Activated CD8-positive, alpha-beta memory T cell treated with anti-CD3 and anti-CD28 coated beads, Interleukin-2, amount 50 U/mL, for 24 hours (primary cell): ENCODE results near the gene MVB12A.

Experiments used
- DNase-seq: peaks from one replicate; pipeline ENCODE4 v3.0.0-alpha.2; 2020; ENCODE audit errors: extremely low read depth

MVB12A gene

DNA sequence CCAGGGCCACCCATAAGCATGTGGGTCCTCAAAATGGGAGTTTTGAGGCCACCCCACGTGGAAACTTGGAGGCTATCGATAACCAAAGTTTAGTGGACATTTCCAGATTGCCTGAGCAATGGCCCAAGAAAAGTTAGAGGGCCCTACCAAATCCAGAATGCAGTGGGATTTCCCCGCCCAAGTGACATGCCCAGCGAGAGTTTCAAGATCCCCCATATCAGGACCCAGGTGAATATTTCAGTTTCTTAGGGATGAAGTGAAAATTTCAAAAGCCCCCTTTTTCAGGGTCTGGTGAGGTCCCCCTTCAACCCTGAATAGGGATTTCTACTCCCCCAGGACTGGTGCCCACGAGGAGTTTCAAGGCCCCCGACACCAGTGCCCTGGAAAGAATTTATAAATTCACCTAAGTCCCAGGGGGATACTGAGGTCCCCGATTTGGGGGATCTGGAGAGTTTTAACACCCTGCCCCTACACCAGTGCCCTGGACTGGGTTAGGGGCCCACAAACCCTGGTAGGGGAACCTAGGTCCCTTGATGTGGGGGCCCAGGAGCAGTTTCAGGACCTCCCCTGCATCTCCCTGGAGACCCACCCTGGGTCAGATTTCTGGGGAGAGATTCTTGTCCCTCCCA, 15.1 kb upstream of the MVB12A start:
- DNase-seq: no peak

DNA sequence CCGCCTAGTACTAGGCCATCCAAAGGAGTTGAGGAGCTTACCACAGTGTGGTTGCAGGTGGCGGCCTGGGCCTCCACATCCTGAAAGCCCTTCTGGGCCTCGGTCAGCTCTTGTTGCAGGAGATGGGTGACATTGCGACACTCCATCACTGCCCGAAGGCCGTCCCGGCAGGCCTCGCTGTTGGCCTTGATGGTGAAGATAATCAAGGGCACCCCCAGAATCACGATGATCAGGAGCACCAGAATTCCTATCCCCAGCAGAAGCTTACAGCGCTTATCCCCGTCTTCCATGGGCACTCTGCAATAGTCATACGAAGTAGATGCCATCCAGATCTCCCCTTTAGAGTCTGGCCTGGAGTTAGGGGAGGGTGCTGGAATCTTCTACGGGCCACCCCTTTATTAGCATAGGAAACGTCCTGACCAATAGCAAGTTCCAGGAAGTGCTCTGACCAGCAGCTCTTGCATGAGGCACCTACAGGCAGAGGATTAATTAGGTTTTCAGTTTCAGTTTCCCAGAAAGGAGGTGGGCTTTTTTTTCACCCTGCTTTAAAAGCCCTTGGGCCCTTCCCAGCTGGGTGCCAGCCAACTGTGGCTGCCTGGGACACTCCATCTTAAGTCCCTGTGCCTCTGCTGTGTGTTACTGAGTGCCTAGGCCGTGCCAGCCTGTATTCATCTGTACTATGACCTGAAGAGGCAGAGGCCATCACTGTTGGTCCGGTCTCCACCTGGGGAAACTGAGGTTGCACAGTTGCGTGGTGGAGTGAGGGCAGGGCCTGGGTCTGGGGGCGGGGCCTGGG, 14.4 kb upstream of the MVB12A start, which contains the start of gene BST2:
BST2 (minus strand) TSS at position 381 of the 796 bp plus-strand sequence; CDS start at position 326, 55 bp downstream.
- no peak for DNase-seq

DNA sequence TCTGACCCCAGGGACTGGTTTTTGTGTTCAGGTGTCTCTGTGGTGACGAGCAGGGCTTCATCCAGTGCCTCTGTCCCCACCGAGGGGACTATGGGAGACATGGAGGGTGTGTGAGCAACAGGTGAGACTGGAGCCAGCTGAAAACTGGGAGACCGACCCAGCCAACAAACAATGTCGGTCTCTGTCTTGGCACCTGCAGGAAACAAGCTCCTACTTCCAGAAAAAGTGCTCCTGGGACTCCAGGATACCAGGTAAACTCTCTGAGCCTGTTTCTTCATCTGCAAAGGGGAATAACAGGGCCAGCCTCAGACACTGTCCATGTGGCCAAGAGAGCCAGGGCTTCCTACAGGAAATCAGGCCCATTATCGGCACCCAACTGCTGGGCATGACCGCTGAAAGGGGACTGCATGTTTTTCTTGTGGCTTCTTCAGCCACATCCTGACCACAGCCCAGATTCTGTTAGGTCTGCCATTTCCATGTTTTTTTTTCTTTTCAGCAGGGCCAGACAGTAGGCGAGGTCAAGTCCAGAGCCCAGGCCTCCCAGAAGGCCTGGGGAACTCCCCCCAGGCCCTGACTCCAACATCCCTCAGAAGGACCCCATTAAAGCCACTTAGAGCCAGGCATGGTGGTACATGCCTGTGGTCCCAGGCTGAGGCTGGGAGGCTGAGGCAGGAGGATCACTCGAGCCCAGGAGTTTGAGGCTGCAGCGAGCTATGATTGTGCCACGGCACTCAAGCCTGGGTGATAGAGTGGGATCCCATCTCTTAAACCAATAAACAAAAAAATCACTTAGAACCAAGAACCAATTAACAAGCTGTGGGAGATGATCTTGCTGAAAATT, 13.6 kb upstream of the MVB12A start:
- DNase-seq: no peak

DNA sequence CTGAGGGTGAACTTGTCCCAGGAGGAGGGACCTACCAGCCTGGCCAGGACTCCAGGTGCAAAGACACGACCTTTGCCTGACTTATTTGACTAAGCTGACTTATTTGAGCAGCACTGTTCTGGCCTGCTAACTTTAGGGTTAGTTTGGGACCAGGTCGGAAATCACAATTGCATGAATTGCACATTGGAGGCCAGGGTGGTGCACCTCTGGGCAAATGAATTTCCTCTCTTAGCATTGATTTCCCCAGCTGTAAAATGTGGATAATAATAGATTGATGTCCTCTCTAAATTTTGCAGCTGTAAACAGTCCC, 13.0 kb upstream of the MVB12A start:
- no peak for DNase-seq

DNA sequence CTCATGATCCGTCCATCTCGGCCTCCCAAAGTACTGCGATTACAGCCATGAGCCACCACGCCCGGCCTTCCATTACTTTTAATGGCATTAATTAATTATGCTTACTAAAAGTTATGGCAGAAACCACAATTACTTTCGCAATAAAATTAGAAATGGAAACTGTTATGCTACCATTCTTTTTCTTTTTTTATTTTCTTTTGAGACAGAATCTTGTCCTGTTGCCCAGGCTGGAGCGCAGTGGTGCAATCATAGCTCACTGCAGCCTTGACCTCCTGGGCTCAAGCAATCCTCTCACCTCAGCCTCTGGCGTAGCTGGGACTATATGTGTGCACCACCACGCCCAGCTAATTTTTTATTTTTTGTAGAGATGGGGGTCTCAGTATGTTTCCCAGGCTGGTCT, 9.9 kb upstream of the MVB12A start:
- DNase-seq: no peak

DNA sequence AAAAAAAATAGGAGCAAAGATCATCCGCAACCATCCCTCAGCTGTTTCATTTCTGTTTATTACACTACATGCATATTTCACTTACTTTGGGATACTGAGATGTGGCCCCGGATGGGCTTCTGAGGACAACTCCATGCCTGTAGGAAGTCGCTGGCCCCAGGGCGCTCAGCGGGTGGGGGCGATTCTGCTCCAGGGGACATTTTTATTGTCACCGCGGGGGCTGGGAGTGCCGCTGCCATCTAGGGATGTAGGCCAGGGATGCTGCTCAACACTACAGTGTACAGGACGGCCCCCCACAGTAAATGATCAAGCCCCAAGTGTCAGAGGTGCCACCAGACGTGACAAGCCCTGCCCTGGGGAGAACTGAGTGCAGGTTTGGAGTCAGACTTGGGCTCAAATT, 8.0 kb upstream of the MVB12A start:
- no peak for DNase-seq

GRCh38 chr19:17414097-17414496, 5.8 kb upstream of the MVB12A start:
- DNase-seq: no peak

DNA sequence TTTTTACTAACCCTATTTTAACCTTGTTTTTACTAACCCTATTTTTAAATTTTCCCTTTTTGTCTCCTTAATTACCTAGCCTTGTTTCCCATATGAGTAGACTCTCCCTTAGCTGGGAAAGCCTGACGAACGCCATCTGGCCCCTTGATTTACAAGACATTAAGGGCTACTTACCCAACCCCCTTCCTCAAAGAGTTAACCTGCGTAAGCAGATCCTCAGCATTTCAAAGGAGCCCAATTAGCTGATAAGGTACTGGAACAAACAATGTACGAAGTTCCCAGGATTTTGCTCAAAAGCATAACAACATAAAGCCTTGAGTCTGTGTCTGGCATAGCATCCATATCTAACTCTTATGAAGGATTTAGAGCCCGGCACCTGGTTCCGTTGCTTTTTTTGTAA, 4.7 kb upstream of the MVB12A start:
- no peak for DNase-seq

DNA sequence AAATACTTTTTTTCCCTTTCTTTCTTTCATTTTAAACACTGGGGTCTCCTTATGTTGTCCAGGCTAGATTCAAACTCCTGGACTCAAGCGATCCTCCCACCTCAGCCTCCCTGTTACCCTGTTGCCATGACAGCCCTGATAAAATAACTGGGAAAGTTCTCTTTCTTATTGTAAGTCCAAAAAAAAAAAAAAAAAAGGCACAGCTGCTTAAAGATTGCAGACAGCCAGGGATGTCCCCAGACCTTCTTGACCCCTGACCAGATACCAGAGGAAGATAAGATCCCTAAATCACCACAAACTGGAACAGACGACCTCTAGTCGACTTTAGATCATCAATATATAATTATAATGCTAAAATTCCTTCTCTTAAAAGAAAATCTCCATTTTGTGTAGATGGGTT, 1.1 kb upstream of the MVB12A start:
- DNase-seq: no peak

GRCh38 chr19:17419154-17419620, 660 bp upstream of the MVB12A start:
- DNase-seq: no peak

GRCh38 chr19:17420475-17420924, 653 bp downstream of the MVB12A start:
- no peak for DNase-seq

- DNase-seq: no peak
Measured at GRCh38 chr19:17421942-17422341, 2.1 kb downstream of the MVB12A start.

DNA sequence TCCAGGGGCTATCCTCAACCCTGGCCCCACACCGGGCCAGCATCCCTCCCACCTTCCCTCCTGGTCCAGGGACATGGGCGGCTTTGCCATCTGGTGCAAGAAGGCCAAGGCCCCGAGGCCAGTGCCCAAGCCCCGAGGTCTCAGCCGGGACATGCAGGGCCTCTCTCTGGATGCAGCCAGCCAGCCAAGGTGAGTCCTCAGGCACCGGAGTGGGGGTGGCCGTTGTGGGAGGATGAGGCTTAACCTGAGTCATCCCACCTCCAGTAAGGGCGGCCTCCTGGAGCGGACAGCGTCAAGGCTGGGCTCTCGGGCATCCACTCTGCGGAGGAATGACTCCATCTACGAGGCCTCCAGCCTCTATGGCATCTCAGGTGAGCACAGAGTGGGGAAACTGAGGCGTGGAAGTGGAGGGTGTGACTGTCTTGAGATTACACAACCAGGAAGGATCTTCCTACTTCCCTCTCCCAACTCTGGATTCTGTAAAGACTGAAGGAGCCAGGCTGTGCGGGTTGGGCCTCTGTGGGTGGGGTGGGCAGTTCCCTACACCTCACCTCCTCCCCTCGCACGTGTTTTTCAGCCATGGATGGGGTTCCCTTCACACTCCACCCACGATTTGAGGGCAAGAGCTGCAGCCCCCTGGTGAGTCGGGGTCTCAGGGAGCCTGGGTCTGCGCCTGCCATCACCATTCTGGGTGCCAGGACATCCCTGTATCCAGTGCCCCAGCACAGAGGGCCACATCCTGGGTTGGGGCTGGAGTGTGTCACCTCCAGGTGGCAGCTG, 3.8 kb downstream of the MVB12A start:
- no peak for DNase-seq

DNA sequence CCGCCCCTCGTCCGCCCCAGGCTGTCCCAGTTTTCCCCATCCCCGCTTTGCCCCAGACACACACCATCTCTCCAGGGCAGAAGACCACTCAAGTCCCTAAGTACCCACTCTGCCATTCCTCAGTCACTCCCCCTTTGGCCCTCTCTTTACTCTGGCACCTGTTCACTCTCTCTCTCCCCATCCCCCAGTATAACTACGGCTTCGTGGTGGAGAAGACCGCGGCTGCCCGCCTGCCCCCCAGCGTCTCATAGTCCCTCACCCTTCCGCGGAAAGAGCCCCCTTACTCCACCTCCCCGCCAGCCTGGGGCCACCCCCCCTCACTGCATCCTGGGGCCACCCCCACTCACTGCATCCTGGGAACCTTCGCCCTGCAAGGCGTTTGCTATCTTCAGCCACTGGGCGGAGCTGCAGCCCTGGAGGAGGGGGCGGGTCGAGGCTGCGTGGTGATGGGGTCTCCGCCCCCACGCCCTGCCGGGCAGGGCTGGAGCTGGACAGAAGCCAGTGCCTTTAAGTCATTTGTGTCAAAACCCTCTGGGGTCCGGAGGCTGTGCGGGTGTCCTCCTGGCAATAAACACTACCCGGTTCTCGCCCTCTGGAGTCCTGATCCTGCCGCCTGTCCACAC, 5.0 kb downstream of the MVB12A start:
- DNase-seq: no peak

- DNase-seq: no peak
Measured at GRCh38 chr19:17429641-17430113, 9.8 kb downstream of the MVB12A start.

- no peak for DNase-seq
Measured at GRCh38 chr19:17431417-17431816, 11.6 kb downstream of the MVB12A start.

DNA sequence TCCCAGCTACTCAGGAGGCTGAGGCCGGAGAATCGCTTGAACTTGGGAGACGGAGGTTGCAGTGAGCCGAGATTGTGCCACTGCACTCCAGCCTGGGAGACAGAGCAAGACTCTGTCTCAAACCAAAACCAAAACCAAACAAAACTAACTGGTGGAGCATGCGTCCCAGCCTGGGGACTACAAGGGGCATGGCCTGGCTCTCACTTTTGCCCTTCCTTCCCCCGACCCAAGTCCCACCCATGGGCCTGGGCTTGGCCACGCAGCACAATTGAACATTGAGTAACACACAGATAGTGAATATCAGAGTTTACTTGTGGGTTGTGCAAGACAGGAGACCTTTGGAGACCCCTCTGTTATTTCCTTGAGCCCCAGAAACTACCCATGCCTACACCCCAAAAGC, 15.4 kb downstream of the MVB12A start:
- no peak for DNase-seq

DNA sequence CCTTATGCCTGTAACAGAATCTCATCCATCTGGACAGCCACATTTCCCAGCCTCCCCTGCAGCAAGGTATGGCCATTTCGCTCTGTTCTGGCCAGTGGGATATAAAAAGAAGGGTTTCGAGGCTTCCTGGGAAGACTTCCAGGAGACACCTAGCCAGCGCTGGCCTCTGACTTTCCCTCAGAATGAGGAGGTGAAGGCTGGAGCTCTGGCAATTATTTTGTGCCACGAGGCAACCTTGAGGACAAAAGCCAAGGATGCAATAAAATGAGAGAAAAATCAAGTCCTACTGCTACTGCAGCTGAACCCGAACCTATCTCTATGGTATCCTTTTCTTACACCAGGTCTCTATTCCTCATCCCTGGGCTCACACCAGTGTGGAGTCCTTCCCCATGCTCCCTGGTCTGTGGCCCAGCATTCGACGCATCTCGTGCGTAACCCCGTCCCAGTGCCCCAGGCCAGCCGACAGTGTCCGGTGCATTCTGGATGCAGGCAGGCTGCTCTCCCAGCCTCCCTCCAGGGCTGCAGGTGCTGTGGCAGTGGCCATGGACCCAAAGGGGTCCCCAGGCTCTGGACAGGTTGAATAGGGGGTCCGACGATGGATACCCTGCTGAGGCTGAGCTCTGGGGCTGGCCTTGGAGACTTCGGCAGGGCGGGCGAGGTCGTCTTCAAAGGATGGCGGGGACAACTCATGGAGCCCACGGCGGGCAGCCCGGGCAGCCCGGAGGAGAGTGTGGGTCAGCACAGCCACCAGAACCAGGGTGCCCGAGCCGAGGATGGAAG, 16.4 kb downstream of the MVB12A start:
- DNase-seq: no peak

GRCh38 chr19:17436874-17437267, 17.0 kb downstream of the MVB12A start:
- DNase-seq: no peak
